GM12891 (cell line): ENCODE data around the gene MCOLN2.

Experiments
- POLR2A ChIP-seq: IDR thresholded peaks from 2 replicates; pipeline ENCODE4 v1.6.1; 2011; ENCODE audit warnings: low read depth, low read length, control low read depth
- POLR2AphosphoS5 ChIP-seq: IDR thresholded peaks from 2 replicates; pipeline ENCODE4 v1.6.1; 2011; ENCODE audit warnings: low read depth, low read length, control low read depth
- SPI1 ChIP-seq: IDR thresholded peaks from 2 replicates; pipeline ENCODE4 v1.6.1; 2011; ENCODE audit warnings: low read depth, low read length, control low read depth

DNA sequence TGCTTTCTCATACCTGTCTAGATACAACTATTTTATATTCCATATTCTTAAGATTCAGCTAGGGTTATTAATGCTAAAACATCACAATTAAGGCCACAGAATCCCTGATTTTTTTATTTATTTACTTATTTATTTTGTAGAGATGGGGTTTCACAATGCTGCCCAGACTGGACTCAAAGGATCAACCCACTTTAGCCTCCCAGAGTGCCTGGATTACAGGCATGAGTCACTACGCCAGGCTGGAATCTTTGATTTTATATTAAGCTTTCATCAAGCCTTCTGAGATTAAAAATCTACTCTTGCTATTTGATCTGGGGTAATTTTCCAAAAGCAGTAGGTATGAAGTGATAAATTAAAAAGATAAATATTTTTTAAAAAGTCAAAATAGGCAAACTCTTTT is 38.9 kb downstream of the MCOLN2 start:
- TF ChIP-seq POLR2A (no peak), POLR2AphosphoS5 (no peak), SPI1 (no peak)
